ENCODE results near the gene VEGFD.

GRCh38 chrX:15328131-15328530, 56.1 kb downstream of the VEGFD start:
- no peak for TF ChIP-seq CTCF (conservative IDR thresholded peaks at IDR 0.05; ENCODE audit: low read depth, low read length)
- TF ChIP-seq EZH2 (IDR thresholded peaks at IDR 0.05; ENCODE audit: borderline replicate concordance, low read depth, low read length, poor library complexity, severe bottlenecking) = no peak

All from A673 (cell line).